ENCODE measurements around the gene PGAP6. TPM values are rescaled to one million over a fixed set of nuclear protein-coding genes. Genes with fewer than 3 reads are reported as not detected.
A peak's percentile ranks its signal among the peaks of the same experiment; 100 is the strongest.

Gene PGAP6
- polyA plus RNA-seq, 1 of the 3 experiments (the other 2 are of a cell fraction) = 133 TPM

GRCh38 chr16:426115-426905 is 44.5 kb upstream of the PGAP6 start:
- peaks cover 0 to 6% of the 10 kb centered on the region in 2 experiments for H3K36me3 ChIP-seq (replicated peaks in 1 of 2; ENCODE audit: control insufficient read depth in 1 of 2, insufficient read depth in 2 of 2, low read length in 1 of 2)
- H3K79me2 ChIP-seq (ENCODE audit: insufficient read depth) = peaks cover 51% of the 10 kb centered on the region
- peak overlapping the region in 1 of 2 experiments; percentile 78; a peak in 1 of 4 replicates for H3K27ac ChIP-seq (ENCODE audit: low read depth in 2 of 2, low read length in 1 of 2)
- POLR2A ChIA-PET = interaction anchor here (0.5 to 0.9 kb wide), 2 partner anchors 101 to 155 kb away, joined by 4 read pairs; no protein-coding TSS in a partner anchor
- H3K9ac ChIP-seq = peak overlapping the region; percentile 68
- H3K4me2 ChIP-seq = peak overlapping the region; percentile 86
- peak overlapping the region; percentile 70 to 81 for H3K4me3 ChIP-seq (ENCODE audit: low read depth in 2 of 2, low read length in 1 of 2)
- peaks cover 18 to 20% of the 10 kb centered on the region in 2 experiments for H3K4me1 ChIP-seq (ENCODE audit: control insufficient read depth in 1 of 2, insufficient read depth in 2 of 2, low read depth in 1 of 2, low read length in 1 of 2)
- CTCF ChIA-PET = interaction anchor here (0.6 to 3.1 kb wide), 6 partner anchors 14 to 141 kb away, joined by 3 to 7 read pairs (median 3); partner anchors contain the start of genes DECR2 and NHLRC4
- peaks cover 46% of the 10 kb centered on the region for H4K20me1 ChIP-seq (ENCODE audit: insufficient read depth)
- 0% methylated on average over 4 of the region's 97 CpGs for WGBS (ENCODE audit: low lambda C conversion rate)
- no peak overlapping the region for H2AFZ ChIP-seq (ENCODE audit: low read depth)
- no peaks in the 10 kb centered on the region for H3K9me3 ChIP-seq
- DNase-seq = peak; percentile 70
- peaks cover 20% of the 10 kb centered on the region for H3F3A ChIP-seq (replicated peaks; ENCODE audit: insufficient read depth)
- no peaks in the 10 kb centered on the region for H3K9me2 ChIP-seq
- no peaks in the 10 kb centered on the region for H3K27me3 ChIP-seq (ENCODE audit: insufficient read depth)
- TF ChIP-seq USF1 (IDR thresholded peaks at IDR 0.05; ENCODE audit: borderline replicate concordance, low read depth) (no peak), POLR2AphosphoS5 (IDR thresholded peaks at IDR 0.05; ENCODE audit: low read depth, low read length) (no peak), EP300 (IDR thresholded peaks at IDR 0.05; ENCODE audit: borderline replicate concordance in 1 of 2, low read depth in 1 of 2, low read length in 1 of 2) (no peak), EZH2phosphoT487 (IDR thresholded peaks at IDR 0.05; ENCODE audit: borderline replicate concordance, low read depth) (no peak), MXI1 (IDR thresholded peaks at IDR 0.05; ENCODE audit: low read depth, low read length) (peak; percentile 18; the same call in 1 of the 2 replicates)

- Histone ChIP-seq H3K79me2 (ENCODE audit: insufficient read depth) (peaks cover 46% of the 10 kb centered on the region), H3K9ac (peak overlapping the region; percentile 54; the same call in 1 of the 2 replicates), H3K27ac (ENCODE audit: low read depth in 2 of 2, low read length in 1 of 2) (peak overlapping the region; percentile 78 to 92; a peak in 3 of 4 replicates), H3K36me3 (replicated peaks in 1 of 2; ENCODE audit: control insufficient read depth in 1 of 2, insufficient read depth in 2 of 2, low read length in 1 of 2) (peaks cover 0 to 6% of the 10 kb centered on the region in 2 experiments), H3K27me3 (ENCODE audit: insufficient read depth) (no peaks in the 10 kb centered on the region), H4K20me1 (ENCODE audit: insufficient read depth) (peaks cover 41% of the 10 kb centered on the region), H3K9me3 (no peaks in the 10 kb centered on the region), H3F3A (replicated peaks; ENCODE audit: insufficient read depth) (peaks cover 20% of the 10 kb centered on the region), H2AFZ (ENCODE audit: low read depth) (no peak overlapping the region), H3K4me1 (ENCODE audit: control insufficient read depth in 1 of 2, insufficient read depth in 2 of 2, low read depth in 1 of 2, low read length in 1 of 2) (peaks cover 18 to 20% of the 10 kb centered on the region in 2 experiments), H3K4me3 (ENCODE audit: low read depth in 2 of 2, low read length in 1 of 2) (peak overlapping the region; percentile 70), H3K9me2 (no peaks in the 10 kb centered on the region), H3K4me2 (no peak overlapping the region; the same call in 1 of the 2 replicates)
- CTCF ChIA-PET = interaction anchor here (0.9 to 3.1 kb wide), 6 partner anchors 13 to 140 kb away, joined by 3 to 7 read pairs (median 3); partner anchors contain the start of gene DECR2
- no peak for DNase-seq
- POLR2A ChIA-PET = interaction anchor here (0.9 kb wide), 1 partner anchor 101 kb away, joined by 4 read pairs; no protein-coding TSS in a partner anchor
- WGBS (ENCODE audit: low lambda C conversion rate) = 0% methylated on average over 9 of the region's 63 CpGs
- no peak for TF ChIP-seq RXRA (IDR thresholded peaks at IDR 0.05; ENCODE audit: borderline replicate concordance, low read depth)
- no peak for TF ChIP-seq JUND (IDR thresholded peaks at IDR 0.05)
- no peak for TF ChIP-seq ELF1 (IDR thresholded peaks at IDR 0.05)
- TF ChIP-seq REST (IDR thresholded peaks at IDR 0.05; ENCODE audit: low read depth, low read length) = no peak
- no peak for TF ChIP-seq MAX (IDR thresholded peaks at IDR 0.05; ENCODE audit: low read depth)
- no peak for TF ChIP-seq YY1 (IDR thresholded peaks at IDR 0.05; ENCODE audit: low read depth)
- TF ChIP-seq TAF1 (IDR thresholded peaks at IDR 0.05; ENCODE audit: borderline replicate concordance, low read depth, low read length) = no peak
- no peak for TF ChIP-seq MXI1 (IDR thresholded peaks at IDR 0.05; ENCODE audit: low read depth, low read length)
- TF ChIP-seq RAD21 (IDR thresholded peaks at IDR 0.05; ENCODE audit: low read length) = no peak
- no peak for TF ChIP-seq FOSL2 (IDR thresholded peaks at IDR 0.05; ENCODE audit: borderline replicate concordance, low read depth)
- TF ChIP-seq RCOR1 (IDR thresholded peaks at IDR 0.05; ENCODE audit: low read length) = no peak
- no peak for TF ChIP-seq USF2 (IDR thresholded peaks at IDR 0.05; ENCODE audit: borderline replicate concordance, low read depth, low read length)
- no peak for TF ChIP-seq NRF1 (IDR thresholded peaks at IDR 0.05; ENCODE audit: low read depth, low read length)
- no peak for TF ChIP-seq CTCF (IDR thresholded peaks at IDR 0.05)
- no peak for TF ChIP-seq EP300 (IDR thresholded peaks at IDR 0.05; ENCODE audit: borderline replicate concordance in 1 of 2, low read depth in 1 of 2, low read length in 1 of 2)
Observed at GRCh38 chr16:425740-426114, 43.9 kb upstream of the PGAP6 start.

Measured in SK-N-SH (cell line).